GM19023 (cell line): ENCODE measurements around the gene PHYKPL.
A peak's percentile ranks its signal among the peaks of the same experiment; 100 is the strongest.
"Not testable (repeated sequence)": the region's sequence is repeated elsewhere in the genome, so short reads cannot be mapped to it uniquely, and the experiment has no call there.

Experiments used
- ATAC-seq: cut with Tn5 transposase; IDR thresholded peaks from one replicate; pipeline ENCODE4 v1.9.1; 2021; ENCODE audit warnings: mild to moderate bottlenecking, moderate library complexity; ENCODE audit not compliant: unreplicated experiment

The PHYKPL gene

GRCh38 chr5:178208540-178209227, 23.9 kb downstream of the PHYKPL start:
- ATAC-seq, result no peak

GRCh38 chr5:178207917-178208280, 24.7 kb downstream of the PHYKPL start:
- no peak for ATAC-seq

DNA sequence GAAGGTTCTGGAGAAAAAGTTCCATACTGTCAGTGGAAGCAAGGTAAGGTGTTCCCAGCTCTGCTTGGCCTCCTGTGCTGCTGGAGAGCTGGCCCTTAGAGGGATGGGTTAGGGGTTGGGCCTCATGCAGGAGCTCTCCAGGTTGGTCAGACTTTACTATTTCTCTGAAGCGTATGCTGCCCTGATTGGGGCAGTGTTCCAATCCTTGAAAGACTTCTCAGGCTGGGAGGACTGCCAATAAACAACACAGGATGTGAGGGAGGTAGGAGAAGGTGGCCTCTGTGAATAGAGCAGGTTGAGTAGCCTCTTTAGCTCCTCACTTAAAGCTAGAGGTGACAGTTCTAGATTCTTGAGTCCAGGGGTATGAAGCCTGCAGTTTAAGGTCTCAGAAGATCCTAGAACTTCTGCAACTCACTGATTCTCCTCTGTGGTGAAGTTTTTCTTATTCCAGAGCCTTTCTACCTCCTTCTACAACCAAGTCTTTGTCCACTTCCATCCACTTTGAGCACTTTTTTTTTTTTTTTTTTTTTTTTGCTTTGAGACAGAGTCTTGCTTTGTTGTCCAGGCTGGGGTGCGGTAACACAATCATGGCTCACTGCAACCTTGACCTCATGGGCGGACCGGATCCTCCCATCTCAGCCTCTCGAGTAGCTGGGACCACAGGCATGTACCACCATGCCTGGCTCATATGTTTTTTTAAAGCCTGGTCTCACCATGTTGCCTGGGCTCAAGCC, 25.3 kb downstream of the PHYKPL start:
- no peak for ATAC-seq

DNA sequence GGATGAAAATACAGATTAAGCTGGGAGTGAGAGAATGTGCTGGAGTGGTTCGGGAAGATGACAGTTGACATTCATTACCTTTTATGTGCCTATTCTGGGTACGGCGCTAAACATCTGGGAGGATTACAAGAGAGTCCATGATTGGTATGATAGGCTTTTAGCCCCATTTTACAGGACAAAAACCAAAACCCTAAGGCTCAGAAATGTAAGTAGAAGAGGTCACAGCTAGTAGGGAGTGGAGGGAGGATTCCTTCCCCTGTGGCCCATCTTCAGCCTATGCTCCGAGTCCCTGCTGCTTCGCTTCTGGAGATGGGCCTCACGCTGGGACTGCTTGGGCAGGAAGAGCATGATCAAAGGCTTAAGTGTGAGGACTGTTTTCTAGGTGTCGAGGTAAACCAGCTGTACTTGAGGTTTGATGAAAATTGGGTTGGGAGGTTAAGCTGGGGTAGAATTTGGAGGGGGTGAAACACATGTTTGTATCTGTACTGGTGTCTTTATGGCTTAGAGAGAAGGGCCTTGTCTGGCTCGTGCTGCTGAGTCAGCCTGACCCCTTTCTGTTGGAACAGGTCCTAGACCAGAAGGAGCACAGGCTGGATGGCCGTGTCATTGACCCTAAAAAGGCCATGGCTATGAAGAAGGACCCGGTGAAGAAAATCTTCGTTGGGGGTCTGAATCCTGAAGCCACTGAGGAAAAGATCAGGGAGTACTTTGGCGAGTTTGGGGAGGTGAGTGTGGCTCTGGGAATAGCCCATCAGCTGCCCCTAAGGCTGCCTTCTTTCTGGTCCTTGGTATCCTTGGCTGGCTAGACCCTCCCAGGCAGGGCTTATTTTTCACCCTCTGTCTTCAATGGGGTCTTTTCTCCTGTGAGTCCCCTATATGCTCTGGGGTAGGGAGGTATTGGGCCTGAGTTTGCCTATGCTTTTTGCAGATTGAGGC, 26.2 kb downstream of the PHYKPL start:
- ATAC-seq, result no peak

DNA sequence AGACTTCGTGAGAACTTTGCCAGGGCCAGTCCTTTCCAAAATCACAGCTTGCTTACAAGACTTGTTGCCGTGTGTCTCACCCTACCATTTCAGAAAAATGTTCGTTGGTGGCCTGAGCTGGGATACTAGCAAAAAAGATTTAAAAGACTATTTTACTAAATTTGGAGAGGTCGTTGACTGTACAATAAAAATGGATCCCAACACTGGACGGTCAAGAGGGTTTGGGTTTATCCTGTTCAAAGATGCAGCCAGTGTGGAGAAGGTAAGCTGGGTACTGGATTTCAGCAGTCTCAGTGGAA, 26.9 kb downstream of the PHYKPL start:
- no peak for ATAC-seq

- peak; percentile 45 for ATAC-seq
Measured at GRCh38 chr5:178204935-178205748, 27.5 kb downstream of the PHYKPL start.

DNA sequence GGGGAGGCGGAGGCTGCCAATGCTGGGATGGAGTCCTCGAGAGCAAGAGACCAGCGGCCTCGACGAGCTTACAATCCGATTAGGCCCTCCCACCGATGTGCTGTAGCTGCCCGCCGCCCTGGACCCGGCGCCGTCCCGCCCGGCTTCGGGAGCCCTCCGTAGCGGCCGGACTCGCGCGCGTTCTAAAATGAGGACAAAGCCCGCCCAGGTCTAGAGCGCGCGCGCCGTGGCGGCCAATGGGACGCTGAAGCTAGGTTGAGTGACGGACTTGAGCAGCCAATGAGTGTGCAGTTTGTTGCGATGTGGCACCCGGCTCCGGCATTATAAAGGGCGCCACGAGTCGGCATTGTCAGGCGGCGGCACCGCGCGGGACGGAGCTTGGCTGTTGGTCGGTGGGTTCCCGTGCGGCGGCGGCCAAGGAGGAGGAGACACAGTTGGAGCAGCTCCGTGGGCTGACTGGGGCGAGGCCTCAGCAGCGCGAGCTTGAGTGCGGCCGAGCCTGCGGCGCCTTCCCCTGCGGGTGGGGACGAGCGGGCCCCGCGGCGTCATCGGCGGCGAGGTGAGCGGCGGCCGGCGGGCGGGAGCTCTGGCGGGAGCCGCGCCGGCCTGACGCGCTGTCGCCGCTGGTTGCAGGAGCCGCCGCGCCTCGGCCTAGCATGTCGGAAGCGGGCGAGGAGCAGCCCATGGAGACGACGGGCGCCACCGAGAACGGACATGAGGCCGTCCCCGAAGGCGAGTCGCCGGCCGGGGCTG, 28.2 kb downstream of the PHYKPL start, which contains the start of gene HNRNPAB:
TSS of gene HNRNPAB (plus strand) at position 352 of the 753 bp plus-strand sequence. CDS start at position 657, 305 bp downstream.
- peak; percentile 83 for ATAC-seq

GRCh38 chr5:178203670-178204181, 28.9 kb downstream of the PHYKPL start:
- ATAC-seq, result peak; percentile 4

GRCh38 chr5:178202541-178202940, 30.1 kb downstream of the PHYKPL start:
- ATAC-seq, result no peak

DNA sequence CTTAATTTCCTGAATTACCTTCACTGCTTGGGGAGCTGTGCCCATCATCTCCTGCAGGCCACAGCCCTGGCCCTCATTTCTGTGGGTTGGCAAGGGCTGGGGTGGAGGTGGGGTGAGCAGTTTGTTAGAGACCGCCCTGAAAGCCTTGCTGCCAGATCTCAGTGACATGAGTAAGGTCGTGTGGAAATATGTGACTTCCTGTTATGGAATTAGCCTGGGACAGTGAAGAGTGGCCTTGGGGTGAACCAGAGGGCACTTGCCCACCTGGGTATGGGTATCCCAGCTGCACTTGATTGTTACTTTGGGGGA, 30.7 kb downstream of the PHYKPL start:
- ATAC-seq, result no peak

- ATAC-seq, result no peak
Measured at GRCh38 chr5:178201221-178201926, 31.2 kb downstream of the PHYKPL start.

DNA sequence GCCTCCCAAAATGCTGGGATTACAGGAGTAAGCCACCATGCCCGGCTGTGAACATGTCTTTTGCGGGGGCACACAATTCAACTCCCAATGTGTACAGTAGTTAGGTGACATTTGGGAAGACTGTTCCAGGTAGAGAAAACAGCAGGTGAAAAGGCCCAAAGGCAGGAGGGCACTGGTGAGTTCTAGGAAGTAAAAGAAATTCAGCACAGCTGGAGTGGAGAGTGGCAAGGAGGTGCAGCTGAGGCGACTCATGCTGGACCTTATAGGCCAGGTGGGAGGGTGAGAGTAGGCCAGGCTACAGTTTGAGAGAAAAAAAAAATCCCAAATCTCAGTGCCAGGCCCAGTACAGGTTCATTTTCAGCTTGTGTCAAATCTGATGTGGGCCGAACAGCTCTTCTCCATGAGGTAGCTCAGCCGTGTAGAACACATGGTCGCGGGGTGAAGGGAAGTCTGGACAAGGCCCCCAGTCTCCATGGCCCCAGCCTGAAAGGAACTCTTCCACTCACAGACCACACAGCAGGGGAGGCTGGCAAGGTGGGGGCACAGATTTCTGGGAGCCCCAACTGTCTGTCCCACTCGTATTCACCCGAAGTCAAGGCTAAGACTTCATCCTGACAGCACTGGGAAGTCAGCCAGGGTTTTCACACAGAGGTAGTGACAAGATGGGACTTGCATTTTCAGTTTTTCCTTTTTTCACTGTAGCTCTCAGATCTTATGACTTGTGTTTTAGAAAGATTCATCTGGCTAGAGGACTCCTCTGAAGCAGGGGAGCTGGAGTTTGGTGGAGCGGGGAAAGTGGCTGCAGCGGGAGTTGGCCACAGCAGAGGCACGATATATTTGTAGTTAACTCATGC, 32.8 kb downstream of the PHYKPL start:
- ATAC-seq, result no peak

- no peak for ATAC-seq
Measured at GRCh38 chr5:178198706-178199105, 33.9 kb downstream of the PHYKPL start.

DNA sequence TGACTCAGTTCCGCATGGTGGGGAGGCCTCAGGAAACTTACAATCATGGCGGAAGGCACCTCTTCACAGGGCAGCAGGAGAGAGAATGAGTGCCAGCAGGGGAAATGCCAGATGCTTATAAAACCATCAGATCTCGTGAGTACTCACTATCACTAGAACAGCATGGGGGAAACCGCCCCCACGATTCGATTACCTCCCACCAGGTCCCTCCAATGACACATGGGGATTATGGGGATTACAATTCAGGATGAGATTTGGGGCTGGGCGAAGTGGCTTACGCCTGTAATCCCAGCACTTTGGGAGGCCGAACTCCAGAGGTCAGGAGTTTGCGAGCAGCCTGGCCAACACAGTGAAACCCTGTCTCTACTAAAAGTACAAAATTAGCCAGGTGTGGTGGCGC, 34.5 kb downstream of the PHYKPL start:
- not testable (repeated sequence) for ATAC-seq

DNA sequence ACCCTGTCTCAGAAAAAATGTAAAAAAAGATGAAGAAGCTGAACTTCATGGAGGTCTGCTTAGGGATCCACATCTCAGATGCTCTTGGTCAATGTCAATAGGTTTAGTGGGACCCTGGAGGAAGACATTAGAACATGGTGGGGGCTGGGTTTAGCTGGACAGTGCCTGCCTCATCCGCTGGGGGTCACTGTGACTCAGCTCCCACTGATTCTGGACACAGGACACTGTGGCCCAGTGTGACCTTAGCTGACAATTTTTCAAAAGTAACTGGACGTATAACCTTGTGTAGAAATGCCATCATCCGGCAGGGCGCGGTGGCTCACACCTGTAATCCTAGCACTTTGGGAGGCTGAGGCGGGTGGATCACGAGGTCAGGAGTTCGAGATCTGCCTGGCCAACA, 35.6 kb downstream of the PHYKPL start:
- no peak for ATAC-seq

GRCh38 chr5:178196281-178196812, 36.3 kb downstream of the PHYKPL start:
- ATAC-seq, result no peak

- ATAC-seq, result no peak
Measured at GRCh38 chr5:178194026-178194425, 38.6 kb downstream of the PHYKPL start.

DNA sequence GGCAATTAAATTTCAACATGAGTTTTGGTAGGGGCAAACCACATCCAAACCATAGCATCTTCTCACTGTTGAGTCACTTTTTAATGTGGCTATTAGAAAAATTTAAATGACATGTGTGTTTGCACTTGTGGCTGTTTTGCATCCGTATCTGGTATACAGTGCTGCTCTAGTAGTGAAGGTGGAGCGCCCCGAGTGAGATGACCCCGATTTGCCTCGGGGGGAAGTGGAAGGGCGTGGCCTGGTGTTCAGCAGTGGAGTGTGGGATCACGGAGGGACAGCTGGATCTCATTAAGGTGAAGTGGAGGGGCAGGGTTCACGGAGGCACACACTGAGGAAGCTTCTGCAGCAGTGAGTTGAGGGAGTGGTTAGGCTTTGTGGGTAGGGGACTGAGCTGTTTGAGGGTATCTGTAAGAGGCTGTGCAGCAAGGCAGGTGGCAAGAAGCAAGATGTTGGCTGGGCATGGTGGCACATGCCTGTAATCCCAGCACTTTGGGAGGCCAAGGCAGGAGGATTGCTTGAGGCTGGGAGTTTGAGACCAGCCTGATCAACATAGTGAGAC, 39.3 kb downstream of the PHYKPL start:
- ATAC-seq, result no peak
